ENCODE measurements around the gene KIAA0513. TPM values are rescaled to one million over a fixed set of nuclear protein-coding genes. Genes with fewer than 3 reads are reported as not detected.

Gene KIAA0513
- total and polyA plus RNA-seq, 10 of the 15 experiments (the other 5 are each of a cell fraction or from before 2014, with no cell fraction given) = 0.14 to 5.8 (median 2.0) TPM

DNA sequence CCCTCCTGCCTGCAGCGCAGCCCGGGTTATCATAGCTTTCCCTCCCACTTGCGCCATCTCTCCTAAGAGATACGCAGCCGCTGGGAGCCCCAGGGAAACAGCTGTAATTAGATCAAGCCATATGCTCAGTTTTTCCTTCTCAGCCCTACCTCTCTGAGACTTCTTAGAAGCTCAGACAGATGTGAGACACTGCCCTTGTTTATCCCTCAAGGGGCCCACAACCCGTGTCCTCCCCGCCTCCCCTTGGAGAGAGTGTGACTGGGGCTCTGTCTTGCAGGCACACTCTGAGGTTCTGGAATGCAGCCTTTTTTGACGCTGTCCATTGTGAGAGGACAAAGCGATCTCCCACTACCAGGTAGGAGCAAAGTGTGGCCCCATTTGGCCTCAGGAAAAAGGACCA, 53.4 kb downstream of the KIAA0513 start (continued):
- TF ChIP-seq, protein P1, sequence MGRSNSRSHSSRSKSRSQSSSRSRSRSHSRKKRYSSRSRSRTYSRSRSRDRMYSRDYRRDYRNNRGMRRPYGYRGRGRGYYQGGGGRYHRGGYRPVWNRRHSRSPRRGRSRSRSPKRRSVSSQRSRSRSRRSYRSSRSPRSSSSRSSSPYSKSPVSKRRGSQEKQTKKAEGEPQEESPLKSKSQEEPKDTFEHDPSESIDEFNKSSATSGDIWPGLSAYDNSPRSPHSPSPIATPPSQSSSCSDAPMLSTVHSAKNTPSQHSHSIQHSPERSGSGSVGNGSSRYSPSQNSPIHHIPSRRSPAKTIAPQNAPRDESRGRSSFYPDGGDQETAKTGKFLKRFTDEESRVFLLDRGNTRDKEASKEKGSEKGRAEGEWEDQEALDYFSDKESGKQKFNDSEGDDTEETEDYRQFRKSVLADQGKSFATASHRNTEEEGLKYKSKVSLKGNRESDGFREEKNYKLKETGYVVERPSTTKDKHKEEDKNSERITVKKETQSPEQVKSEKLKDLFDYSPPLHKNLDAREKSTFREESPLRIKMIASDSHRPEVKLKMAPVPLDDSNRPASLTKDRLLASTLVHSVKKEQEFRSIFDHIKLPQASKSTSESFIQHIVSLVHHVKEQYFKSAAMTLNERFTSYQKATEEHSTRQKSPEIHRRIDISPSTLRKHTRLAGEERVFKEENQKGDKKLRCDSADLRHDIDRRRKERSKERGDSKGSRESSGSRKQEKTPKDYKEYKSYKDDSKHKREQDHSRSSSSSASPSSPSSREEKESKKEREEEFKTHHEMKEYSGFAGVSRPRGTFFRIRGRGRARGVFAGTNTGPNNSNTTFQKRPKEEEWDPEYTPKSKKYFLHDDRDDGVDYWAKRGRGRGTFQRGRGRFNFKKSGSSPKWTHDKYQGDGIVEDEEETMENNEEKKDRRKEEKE (IDR thresholded peaks at IDR 0.05) = no peak
- TF ChIP-seq SMAD5 (IDR thresholded peaks at IDR 0.05; ENCODE audit: low read depth) (no peak), JUND (IDR thresholded peaks at IDR 0.05; ENCODE audit: low read depth, low read length) (no peak), TAF1 (IDR thresholded peaks at IDR 0.05; ENCODE audit: borderline replicate concordance, low read depth, low read length) (no peak), EZH2 (IDR thresholded peaks at IDR 0.05; ENCODE audit: borderline replicate concordance, control insufficient read depth, low read depth, low read length) (no peak)
- TF ChIP-seq, protein P2, sequence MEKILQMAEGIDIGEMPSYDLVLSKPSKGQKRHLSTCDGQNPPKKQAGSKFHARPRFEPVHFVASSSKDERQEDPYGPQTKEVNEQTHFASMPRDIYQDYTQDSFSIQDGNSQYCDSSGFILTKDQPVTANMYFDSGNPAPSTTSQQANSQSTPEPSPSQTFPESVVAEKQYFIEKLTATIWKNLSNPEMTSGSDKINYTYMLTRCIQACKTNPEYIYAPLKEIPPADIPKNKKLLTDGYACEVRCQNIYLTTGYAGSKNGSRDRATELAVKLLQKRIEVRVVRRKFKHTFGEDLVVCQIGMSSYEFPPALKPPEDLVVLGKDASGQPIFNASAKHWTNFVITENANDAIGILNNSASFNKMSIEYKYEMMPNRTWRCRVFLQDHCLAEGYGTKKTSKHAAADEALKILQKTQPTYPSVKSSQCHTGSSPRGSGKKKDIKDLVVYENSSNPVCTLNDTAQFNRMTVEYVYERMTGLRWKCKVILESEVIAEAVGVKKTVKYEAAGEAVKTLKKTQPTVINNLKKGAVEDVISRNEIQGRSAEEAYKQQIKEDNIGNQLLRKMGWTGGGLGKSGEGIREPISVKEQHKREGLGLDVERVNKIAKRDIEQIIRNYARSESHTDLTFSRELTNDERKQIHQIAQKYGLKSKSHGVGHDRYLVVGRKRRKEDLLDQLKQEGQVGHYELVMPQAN (conservative IDR thresholded peaks at IDR 0.05) = no peak

DNA sequence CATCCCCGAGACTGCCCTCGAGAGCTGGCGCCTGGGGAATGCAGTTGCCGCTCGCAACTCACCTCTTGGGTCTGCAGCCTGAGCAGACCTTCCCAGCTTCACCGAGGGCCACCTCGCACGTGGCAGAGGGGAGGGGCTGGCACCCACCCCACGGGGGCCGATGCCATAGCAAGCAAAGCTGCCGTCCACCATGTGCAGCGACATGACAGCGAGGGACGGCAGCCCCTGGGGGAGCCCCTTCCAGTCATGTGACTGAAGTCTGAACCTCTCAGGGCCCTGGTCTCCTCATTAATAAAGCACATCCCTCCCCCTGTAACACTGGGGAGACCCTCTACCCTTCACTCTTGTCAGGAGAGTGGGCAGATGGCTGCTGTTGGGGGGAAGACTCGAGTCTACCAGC, 54.2 kb downstream of the KIAA0513 start:
- no peak for FAIRE-seq
- ChIA-PET POLR2A (no interaction called here), SMC1A (ENCODE audit: uncharacterized antibody, unreplicated experiment) (no interaction called here), CTCF (no interaction called here), RAD21 (ENCODE audit: unreplicated experiment) (no interaction called here)
- in situ Hi-C loops (cut with MboI) = no loop called here
- Histone ChIP-seq H3K27ac (ENCODE audit: control insufficient read depth, insufficient read depth) (no peak overlapping the region), H3K36me3 (ENCODE audit: control insufficient read depth in 2 of 2, insufficient read depth in 2 of 2, low read length in 1 of 2) (no peaks in the 10 kb centered on the region), H3K9me3 (replicated peaks; ENCODE audit: control insufficient read depth, insufficient read depth, low read length) (no peaks in the 10 kb centered on the region), H2AFZ (ENCODE audit: control insufficient read depth, low read depth, low read length) (no peak overlapping the region), H3K4me1 (ENCODE audit: control insufficient read depth, insufficient read depth, low read length) (peaks cover 28% of the 10 kb centered on the region), H3K9ac (ENCODE audit: control insufficient read depth, insufficient read depth, low read length) (no peak overlapping the region), H3K27me3 (replicated peaks in 1 of 2; ENCODE audit: control insufficient read depth in 2 of 2, insufficient read depth in 2 of 2, low read length in 1 of 2) (no peaks in the 10 kb centered on the region; a peak in 1 of 4 replicates), H3K79me2 (ENCODE audit: control insufficient read depth, insufficient read depth, low read length) (no peaks in the 10 kb centered on the region), H3K4me2 (ENCODE audit: control insufficient read depth, insufficient read depth) (no peak overlapping the region), H3K4me3 (no peak overlapping the region), H4K20me1 (ENCODE audit: control insufficient read depth, insufficient read depth) (no peaks in the 10 kb centered on the region)
- 79% methylated on average over 15 of the region's 15 CpGs for WGBS (ENCODE audit: insufficient coverage, insufficient replicate concordance, low lambda C conversion rate, missing lambda C conversion rate)
- no peak for DNase-seq (ENCODE audit: low read depth, low spot score)
- BruUV-seq (replicated peaks) = no TSS peak
- intact Hi-C loops (cut with micrococcal nuclease; ENCODE audit: unreplicated experiment) = loop anchor here (2.0 kb wide), 1 partner anchor 25 kb away; no protein-coding TSS in a partner anchor
- ATAC-seq = no peak
- TF ChIP-seq STAT1 (conservative IDR thresholded peaks at IDR 0.05) (no peak), KLF5 (IDR thresholded peaks at IDR 0.05; ENCODE audit: partially characterized antibody) (no peak), TCF7 (IDR thresholded peaks at IDR 0.05; ENCODE audit: borderline replicate concordance) (no peak), FOXK2 (IDR thresholded peaks at IDR 0.05) (no peak), IKZF2 (IDR thresholded peaks at IDR 0.05) (no peak), MEF2B (IDR thresholded peaks at IDR 0.05; ENCODE audit: partially characterized antibody, poor library complexity, severe bottlenecking) (no peak)
- TF ChIP-seq, protein P3, sequence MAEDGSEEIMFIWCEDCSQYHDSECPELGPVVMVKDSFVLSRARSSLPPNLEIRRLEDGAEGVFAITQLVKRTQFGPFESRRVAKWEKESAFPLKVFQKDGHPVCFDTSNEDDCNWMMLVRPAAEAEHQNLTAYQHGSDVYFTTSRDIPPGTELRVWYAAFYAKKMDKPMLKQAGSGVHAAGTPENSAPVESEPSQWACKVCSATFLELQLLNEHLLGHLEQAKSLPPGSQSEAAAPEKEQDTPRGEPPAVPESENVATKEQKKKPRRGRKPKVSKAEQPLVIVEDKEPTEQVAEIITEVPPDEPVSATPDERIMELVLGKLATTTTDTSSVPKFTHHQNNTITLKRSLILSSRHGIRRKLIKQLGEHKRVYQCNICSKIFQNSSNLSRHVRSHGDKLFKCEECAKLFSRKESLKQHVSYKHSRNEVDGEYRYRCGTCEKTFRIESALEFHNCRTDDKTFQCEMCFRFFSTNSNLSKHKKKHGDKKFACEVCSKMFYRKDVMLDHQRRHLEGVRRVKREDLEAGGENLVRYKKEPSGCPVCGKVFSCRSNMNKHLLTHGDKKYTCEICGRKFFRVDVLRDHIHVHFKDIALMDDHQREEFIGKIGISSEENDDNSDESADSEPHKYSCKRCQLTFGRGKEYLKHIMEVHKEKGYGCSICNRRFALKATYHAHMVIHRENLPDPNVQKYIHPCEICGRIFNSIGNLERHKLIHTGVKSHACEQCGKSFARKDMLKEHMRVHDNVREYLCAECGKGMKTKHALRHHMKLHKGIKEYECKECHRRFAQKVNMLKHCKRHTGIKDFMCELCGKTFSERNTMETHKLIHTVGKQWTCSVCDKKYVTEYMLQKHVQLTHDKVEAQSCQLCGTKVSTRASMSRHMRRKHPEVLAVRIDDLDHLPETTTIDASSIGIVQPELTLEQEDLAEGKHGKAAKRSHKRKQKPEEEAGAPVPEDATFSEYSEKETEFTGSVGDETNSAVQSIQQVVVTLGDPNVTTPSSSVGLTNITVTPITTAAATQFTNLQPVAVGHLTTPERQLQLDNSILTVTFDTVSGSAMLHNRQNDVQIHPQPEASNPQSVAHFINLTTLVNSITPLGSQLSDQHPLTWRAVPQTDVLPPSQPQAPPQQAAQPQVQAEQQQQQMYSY (CRISPR knock-in tag; IDR thresholded peaks at IDR 0.05) = no peak
- TF ChIP-seq, protein P4, sequence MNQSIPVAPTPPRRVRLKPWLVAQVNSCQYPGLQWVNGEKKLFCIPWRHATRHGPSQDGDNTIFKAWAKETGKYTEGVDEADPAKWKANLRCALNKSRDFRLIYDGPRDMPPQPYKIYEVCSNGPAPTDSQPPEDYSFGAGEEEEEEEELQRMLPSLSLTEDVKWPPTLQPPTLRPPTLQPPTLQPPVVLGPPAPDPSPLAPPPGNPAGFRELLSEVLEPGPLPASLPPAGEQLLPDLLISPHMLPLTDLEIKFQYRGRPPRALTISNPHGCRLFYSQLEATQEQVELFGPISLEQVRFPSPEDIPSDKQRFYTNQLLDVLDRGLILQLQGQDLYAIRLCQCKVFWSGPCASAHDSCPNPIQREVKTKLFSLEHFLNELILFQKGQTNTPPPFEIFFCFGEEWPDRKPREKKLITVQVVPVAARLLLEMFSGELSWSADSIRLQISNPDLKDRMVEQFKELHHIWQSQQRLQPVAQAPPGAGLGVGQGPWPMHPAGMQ (IDR thresholded peaks at IDR 0.05; ENCODE audit: borderline replicate concordance) = no peak

All from GM12878 (cell line).